ENCODE measurements around the gene DHRSX.
"Not testable (repeated sequence)": the region's sequence is repeated elsewhere in the genome, so short reads cannot be mapped to it uniquely, and the experiment has no call there.

DNA sequence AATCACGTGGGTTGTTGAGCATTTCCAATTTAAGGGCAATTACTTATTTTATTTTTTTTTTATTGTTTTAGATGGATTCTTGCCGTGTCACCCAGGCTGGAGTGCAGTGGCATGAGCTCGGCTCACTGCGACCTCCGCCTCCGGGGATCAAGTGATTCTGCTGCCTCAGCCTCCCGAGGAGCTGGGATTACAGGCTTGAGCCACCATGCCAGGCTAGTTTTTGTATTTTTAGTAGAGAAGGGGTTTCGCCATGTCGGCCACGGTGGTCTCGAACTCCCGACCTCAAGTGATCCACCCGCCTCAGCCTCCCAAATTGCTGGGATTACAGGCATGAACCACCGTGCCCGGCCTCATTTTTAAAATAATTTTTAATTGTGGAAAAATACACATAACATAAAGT, 111.0 kb downstream of the DHRSX start:
- TF ChIP-seq, protein P1, sequence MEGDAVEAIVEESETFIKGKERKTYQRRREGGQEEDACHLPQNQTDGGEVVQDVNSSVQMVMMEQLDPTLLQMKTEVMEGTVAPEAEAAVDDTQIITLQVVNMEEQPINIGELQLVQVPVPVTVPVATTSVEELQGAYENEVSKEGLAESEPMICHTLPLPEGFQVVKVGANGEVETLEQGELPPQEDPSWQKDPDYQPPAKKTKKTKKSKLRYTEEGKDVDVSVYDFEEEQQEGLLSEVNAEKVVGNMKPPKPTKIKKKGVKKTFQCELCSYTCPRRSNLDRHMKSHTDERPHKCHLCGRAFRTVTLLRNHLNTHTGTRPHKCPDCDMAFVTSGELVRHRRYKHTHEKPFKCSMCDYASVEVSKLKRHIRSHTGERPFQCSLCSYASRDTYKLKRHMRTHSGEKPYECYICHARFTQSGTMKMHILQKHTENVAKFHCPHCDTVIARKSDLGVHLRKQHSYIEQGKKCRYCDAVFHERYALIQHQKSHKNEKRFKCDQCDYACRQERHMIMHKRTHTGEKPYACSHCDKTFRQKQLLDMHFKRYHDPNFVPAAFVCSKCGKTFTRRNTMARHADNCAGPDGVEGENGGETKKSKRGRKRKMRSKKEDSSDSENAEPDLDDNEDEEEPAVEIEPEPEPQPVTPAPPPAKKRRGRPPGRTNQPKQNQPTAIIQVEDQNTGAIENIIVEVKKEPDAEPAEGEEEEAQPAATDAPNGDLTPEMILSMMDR (IDR thresholded peaks at IDR 0.05), result not testable (repeated sequence)
- TF ChIP-seq POLR2A (IDR thresholded peaks at IDR 0.05), result not testable (repeated sequence)

Measured in testis (tissue), 2 donors.